Caco-2 (cell line): ENCODE measurements around the gene MYO15B. TPM values are rescaled to one million over a fixed set of nuclear protein-coding genes. Genes with fewer than 3 reads are reported as not detected.

Experiments used
- BruUV-seq: library from RNA; stranded (reverse); fragments of 400-500 nt; replicated peaks from 2 replicates; lab custom pipeline; 2021; lab: Mats Ljungman, UMichigan
- CTCF ChIA-PET: fragments of 300-600 bp; sonication (Branson Sonifier 250); formaldehyde crosslinking; loops from one replicate; lab custom pipeline; 2022; ENCODE audit warnings: antibody characterized with exemption; lab: Charles Lee
- POLR2A ChIA-PET: fragments of 300-600 bp; sonication (Branson Sonifier 250); formaldehyde crosslinking; loops from one replicate; lab custom pipeline; 2022; ENCODE audit warnings: antibody characterized with exemption; lab: Charles Lee
- DNase-seq, 2 experiments: peaks; one replicate each; pipeline versions ENCODE4 v3.0.0 to v3.0.0-alpha.2; 2020 to 2022
- H3K27me3 ChIP-seq: replicated peaks from 2 replicates; pipeline ENCODE4 v1.6.0; 2011; ENCODE audit warnings: low read length; ENCODE audit not compliant: control insufficient read depth, insufficient read depth
- H3K36me3 ChIP-seq: 2 replicates; pipeline ENCODE4 v1.5.1; 2011; ENCODE audit warnings: low read length; ENCODE audit not compliant: control insufficient read depth, insufficient read depth
- H3K4me1 ChIP-seq: fragments of 250-450 bp; sonication (Bioruptor Pico); 2 replicates; pipeline ENCODE4 v1.5.1; 2020; ENCODE audit warnings: mild to moderate bottlenecking
- H3K4me3 ChIP-seq: 2 replicates; pipeline ENCODE4 v1.5.1; 2011; ENCODE audit warnings: low read depth, mild to moderate bottlenecking, control low read depth, low read length
- H3K9me3 ChIP-seq: fragments of 250-450 bp; sonication (Bioruptor Pico); 2 replicates; pipeline ENCODE4 v1.5.1; 2020; ENCODE audit warnings: mild to moderate bottlenecking, moderate library complexity
- H3K27ac Mint-ChIP-seq: one replicate; pipeline ENCODE4 v1.8.0; 2022; ENCODE audit warnings: mixed read lengths; ENCODE audit not compliant: unreplicated experiment
- H3K27me3 Mint-ChIP-seq: one replicate; pipeline ENCODE4 v1.8.0; 2022; ENCODE audit warnings: mixed read lengths; ENCODE audit not compliant: insufficient read depth, unreplicated experiment
- H3K36me3 Mint-ChIP-seq: one replicate; pipeline ENCODE4 v1.8.0; 2022; ENCODE audit warnings: mild to moderate bottlenecking, mixed read lengths; ENCODE audit not compliant: insufficient read depth, unreplicated experiment
- H3K4me1 Mint-ChIP-seq: one replicate; pipeline ENCODE4 v1.8.0; 2022; ENCODE audit warnings: low read depth, mixed read lengths; ENCODE audit not compliant: unreplicated experiment
- H3K4me3 Mint-ChIP-seq: one replicate; pipeline ENCODE4 v1.8.0; 2022; ENCODE audit warnings: mild to moderate bottlenecking, moderate library complexity, mixed read lengths; ENCODE audit not compliant: unreplicated experiment
- H3K9me3 Mint-ChIP-seq: one replicate; pipeline ENCODE4 v1.8.0; 2022; ENCODE audit warnings: mixed read lengths; ENCODE audit not compliant: unreplicated experiment
- intact Hi-C: fragments of 100-400 bp; cut with micrococcal nuclease; formaldehyde crosslinking; loops from one replicate; pipeline ENCODE4 v1.10.0; 2022; ENCODE audit not compliant: unreplicated experiment
- total RNA-seq: library from RNA; stranded (reverse); gene quantifications from 2 replicates; pipeline ENCODE4 v1.2.3, GENCODE V29; 2022
- TF ChIP-seq, protein P1 (sequence below), 2 experiments: fragments of 200-600 bp in 1 of 2; IDR thresholded peaks; 1 replicate in 1 of 2; 2 replicates in 1 of 2; pipeline versions ENCODE4 v1.5.1 to v1.8.0; 2011 to 2022; ENCODE audit warnings: antibody characterized with exemption in 1 of 2, control low read depth in 1 of 2, inconsistent platforms in 1 of 2, low read depth in 1 of 2, low read length in 1 of 2, mild to moderate bottlenecking in 1 of 2, moderate library complexity in 1 of 2; ENCODE audit not compliant: insufficient read depth in 1 of 2, severe bottlenecking in 1 of 2, unreplicated experiment in 1 of 2

The MYO15B gene
- total RNA-seq, 1 experiment from 2014 or later: 12.3 TPM

DNA sequence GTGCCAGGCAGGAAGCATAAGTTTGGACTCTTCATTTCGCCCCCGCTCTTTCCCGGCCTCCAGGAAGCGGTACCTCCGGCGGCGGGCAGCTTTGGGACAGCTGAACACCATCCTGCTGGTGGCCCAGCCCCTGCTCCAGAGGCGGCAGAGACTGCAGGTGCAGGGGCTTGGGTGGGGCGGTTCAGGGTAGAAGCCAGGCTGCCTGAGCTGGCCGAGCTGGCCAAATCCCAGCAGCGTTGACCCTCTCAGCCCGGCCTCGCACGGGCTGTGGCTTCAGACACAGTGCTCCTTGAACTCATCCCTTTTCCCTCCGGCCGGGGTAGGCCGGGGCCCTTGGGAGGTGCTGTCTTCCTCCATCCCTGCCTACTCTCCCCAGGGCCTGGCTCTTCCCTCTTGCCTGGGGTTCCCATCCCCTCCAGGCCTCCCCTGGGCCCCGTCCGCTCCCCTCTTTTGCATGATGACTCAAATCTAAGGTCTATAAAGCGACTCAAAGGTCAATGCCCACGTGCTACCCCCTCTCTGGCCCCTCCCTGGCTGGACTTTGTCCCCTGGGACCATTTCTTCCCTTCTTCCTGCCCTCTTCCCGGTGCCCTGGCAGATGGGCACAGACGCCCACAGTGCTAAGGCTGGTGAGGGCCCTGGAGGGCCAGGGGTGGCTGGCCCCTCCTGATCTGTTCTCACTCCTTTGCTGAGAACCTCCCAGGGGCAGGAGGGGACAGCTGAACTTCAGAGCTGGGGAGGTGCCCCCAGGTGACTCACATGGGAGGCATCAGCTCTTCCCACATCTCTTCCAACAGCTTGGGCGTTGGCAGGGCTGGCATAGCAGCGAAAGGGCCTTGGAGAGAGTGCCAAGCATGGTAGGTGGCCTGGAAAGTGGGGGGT, 22.7 kb downstream of the MYO15B start:
- POLR2A ChIA-PET: no interaction called here

DNA sequence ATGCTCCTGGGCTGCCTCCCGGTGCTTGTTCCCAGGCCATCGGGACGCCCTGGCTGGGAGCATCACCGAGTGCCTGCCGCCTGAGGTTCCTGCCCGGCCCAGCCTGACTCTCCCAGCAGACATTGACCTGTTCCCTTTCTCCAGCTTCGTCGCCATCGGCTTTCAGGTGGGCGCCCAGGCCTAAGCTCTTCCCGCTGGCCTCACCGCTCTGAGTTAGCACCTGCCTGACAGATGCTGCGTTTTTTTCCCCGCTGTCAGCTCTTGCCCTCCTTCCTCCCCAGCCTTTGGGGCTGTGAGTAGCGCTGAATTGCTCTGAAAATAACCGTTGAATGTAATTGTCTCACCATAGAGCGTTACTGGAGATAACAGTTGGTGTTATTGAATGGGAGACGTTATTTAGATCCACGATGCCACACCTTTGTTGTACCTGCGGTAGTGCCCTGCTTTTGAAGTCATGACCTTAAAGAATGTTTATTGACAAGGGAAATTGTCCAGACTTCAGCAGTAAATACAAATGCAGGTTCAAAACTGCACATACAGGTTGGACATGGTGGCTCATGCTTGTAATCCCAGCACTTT, 24.3 kb downstream of the MYO15B start:
- no peak overlapping the region for H3K4me3 ChIP-seq
- ChIA-PET CTCF (interaction anchor here (0.5 to 2.7 kb wide), 3 partner anchors 11 to 46 kb away, joined by 6 to 13 read pairs (median 6); partner anchors contain the start of gene SMIM5), POLR2A (interaction anchor here (0.6 kb wide), 1 partner anchor 428 kb away, joined by 3 read pairs; no protein-coding TSS in a partner anchor)
- no peaks in the 10 kb centered on the region for H3K9me3 ChIP-seq
- no peaks in the 10 kb centered on the region for H3K27me3 Mint-ChIP-seq
- intact Hi-C loops: no loop called here
- no peak overlapping the region for H3K4me3 Mint-ChIP-seq
- H3K27me3 ChIP-seq: no peaks in the 10 kb centered on the region
- BruUV-seq: no TSS peak
- TF ChIP-seq, protein P1, sequence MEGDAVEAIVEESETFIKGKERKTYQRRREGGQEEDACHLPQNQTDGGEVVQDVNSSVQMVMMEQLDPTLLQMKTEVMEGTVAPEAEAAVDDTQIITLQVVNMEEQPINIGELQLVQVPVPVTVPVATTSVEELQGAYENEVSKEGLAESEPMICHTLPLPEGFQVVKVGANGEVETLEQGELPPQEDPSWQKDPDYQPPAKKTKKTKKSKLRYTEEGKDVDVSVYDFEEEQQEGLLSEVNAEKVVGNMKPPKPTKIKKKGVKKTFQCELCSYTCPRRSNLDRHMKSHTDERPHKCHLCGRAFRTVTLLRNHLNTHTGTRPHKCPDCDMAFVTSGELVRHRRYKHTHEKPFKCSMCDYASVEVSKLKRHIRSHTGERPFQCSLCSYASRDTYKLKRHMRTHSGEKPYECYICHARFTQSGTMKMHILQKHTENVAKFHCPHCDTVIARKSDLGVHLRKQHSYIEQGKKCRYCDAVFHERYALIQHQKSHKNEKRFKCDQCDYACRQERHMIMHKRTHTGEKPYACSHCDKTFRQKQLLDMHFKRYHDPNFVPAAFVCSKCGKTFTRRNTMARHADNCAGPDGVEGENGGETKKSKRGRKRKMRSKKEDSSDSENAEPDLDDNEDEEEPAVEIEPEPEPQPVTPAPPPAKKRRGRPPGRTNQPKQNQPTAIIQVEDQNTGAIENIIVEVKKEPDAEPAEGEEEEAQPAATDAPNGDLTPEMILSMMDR (IDR thresholded peaks at IDR 0.05; ENCODE audit: insufficient read depth in 1 of 2, low read depth in 1 of 2, low read length in 1 of 2, severe bottlenecking in 1 of 2, unreplicated experiment in 1 of 2): no peak
- H3K9me3 Mint-ChIP-seq: no peaks in the 10 kb centered on the region
- peak overlapping the region; percentile 39 for H3K27ac Mint-ChIP-seq
- peak in 1 of 2 experiments; percentile 34 for DNase-seq
- H3K36me3 Mint-ChIP-seq: peaks cover 6% of the 10 kb centered on the region
- peaks cover 19% of the 10 kb centered on the region for H3K4me1 Mint-ChIP-seq
- peaks cover 39% of the 10 kb centered on the region for H3K4me1 ChIP-seq
- no peaks in the 10 kb centered on the region for H3K36me3 ChIP-seq

More for the DNA sequence above, 22.7 kb downstream of the MYO15B start:
- no peaks in the 10 kb centered on the region for H3K27me3 ChIP-seq
- H3K9me3 Mint-ChIP-seq: no peaks in the 10 kb centered on the region
- DNase-seq: peak; percentile 59 to 83
- intact Hi-C loops: no loop called here
- H3K36me3 ChIP-seq: no peaks in the 10 kb centered on the region
- H3K9me3 ChIP-seq: no peaks in the 10 kb centered on the region
- no peaks in the 10 kb centered on the region for H3K27me3 Mint-ChIP-seq
- peak overlapping the region; percentile 87 for H3K27ac Mint-ChIP-seq
- peaks cover 25% of the 10 kb centered on the region for H3K4me1 Mint-ChIP-seq
- BruUV-seq: no TSS peak
- TF ChIP-seq, protein P1 (IDR thresholded peaks at IDR 0.05; ENCODE audit: insufficient read depth in 1 of 2, low read depth in 1 of 2, low read length in 1 of 2, severe bottlenecking in 1 of 2, unreplicated experiment in 1 of 2): no peak
- H3K4me3 Mint-ChIP-seq: peak overlapping the region; percentile 45
- H3K4me1 ChIP-seq: peaks cover 41% of the 10 kb centered on the region
- CTCF ChIA-PET: interaction anchor here (0.6 to 2.7 kb wide), 3 partner anchors 9 to 983 kb away, joined by 6 to 13 read pairs (median 9); partner anchors contain the start of gene SMIM5
- H3K36me3 Mint-ChIP-seq: peaks cover 6% of the 10 kb centered on the region
- H3K4me3 ChIP-seq: 0 out of 2 replicates have a peak overlapping the region, but pooled peaks have one; percentile 10

DNA sequence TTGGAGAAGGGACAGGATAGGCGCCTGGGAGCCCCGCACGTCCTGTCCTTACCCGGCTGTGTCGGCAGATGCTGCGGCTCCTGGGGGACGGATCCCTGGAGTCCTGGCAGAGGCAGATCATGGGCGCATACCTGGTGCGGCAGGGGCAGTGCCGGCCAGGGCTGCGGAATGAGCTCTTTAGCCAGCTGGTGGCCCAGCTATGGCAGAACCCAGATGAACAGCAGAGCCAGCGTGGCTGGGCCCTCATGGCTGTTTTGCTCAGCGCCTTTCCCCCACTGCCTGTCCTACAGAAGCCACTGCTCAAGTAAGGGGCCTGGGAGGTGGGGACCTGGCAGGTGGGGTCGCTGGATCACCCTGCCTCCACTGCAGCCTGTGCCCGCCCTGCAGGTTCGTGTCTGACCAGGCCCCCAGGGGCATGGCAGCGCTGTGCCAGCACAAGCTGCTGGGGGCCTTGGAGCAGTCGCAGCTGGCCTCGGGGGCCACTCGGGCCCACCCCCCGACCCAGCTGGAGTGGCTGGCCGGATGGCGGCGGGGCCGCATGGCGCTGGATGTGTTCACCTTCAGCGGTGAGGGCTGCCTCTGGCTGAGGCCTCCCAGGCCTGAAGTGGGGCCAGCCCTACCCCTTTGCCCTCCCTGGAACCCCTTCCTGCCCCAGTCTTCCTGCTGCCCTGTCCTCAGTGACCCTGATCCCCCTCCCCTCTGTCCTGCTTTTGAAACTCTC, 25.5 kb downstream of the MYO15B start:
- DNase-seq: no peak
- ChIA-PET CTCF (interaction anchor here (0.8 to 2.6 kb wide), 3 partner anchors 11 to 29 kb away, joined by 3 to 9 read pairs (median 4); no protein-coding TSS in a partner anchor), POLR2A (no interaction called here)
- no peak overlapping the region for H3K4me3 Mint-ChIP-seq
- peaks cover 6% of the 10 kb centered on the region for H3K36me3 Mint-ChIP-seq
- no TSS peak for BruUV-seq
- no peaks in the 10 kb centered on the region for H3K27me3 Mint-ChIP-seq
- intact Hi-C loops: no loop called here
- no peak overlapping the region for H3K27ac Mint-ChIP-seq
- peaks cover 42% of the 10 kb centered on the region for H3K4me1 ChIP-seq
- H3K9me3 Mint-ChIP-seq: no peaks in the 10 kb centered on the region
- no peak overlapping the region for H3K4me3 ChIP-seq
- H3K4me1 Mint-ChIP-seq: peaks cover 18% of the 10 kb centered on the region
- H3K9me3 ChIP-seq: no peaks in the 10 kb centered on the region
- TF ChIP-seq, protein P1 (IDR thresholded peaks at IDR 0.05; ENCODE audit: insufficient read depth in 1 of 2, low read depth in 1 of 2, low read length in 1 of 2, severe bottlenecking in 1 of 2, unreplicated experiment in 1 of 2): no peak
- no peaks in the 10 kb centered on the region for H3K36me3 ChIP-seq
- H3K27me3 ChIP-seq: no peaks in the 10 kb centered on the region
